Kidney (tissue), 14 donors: ENCODE data around the gene EDEM3. TPM values are rescaled to one million over a fixed set of nuclear protein-coding genes. Genes with fewer than 3 reads are reported as not detected.

Experiments used
- DNase-seq, 5 donors: peaks; one replicate each; pipeline ENCODE4 v3.0.0-alpha.2; 2013 to 2020
- FAIRE-seq: peaks from 2 replicates; lab custom pipeline; 2012; peaks lifted over from hg19 to GRCh38; lab: Jason Lieb, UNC
- H3K27ac ChIP-seq, 2 donors: one replicate each; pipeline ENCODE4 v1.7.0; 2013; ENCODE audit warnings: low read depth in 2 of 2, low read length in 2 of 2, inconsistent platforms in 1 of 2
- H3K27me3 ChIP-seq: one replicate; pipeline ENCODE4 v1.7.1; 2013; ENCODE audit warnings: low read length, inconsistent platforms; ENCODE audit not compliant: control insufficient read depth, insufficient read depth
- H3K36me3 ChIP-seq, 3 donors: one replicate each; pipeline versions ENCODE4 v1.7.0 to v1.7.1; 2013; ENCODE audit warnings: low read length in 3 of 3, control low read depth in 1 of 3, inconsistent platforms in 1 of 3; ENCODE audit not compliant: insufficient read depth in 3 of 3, control insufficient read depth in 2 of 3
- H3K4me1 ChIP-seq, 3 donors: one replicate each; pipeline versions ENCODE4 v1.7.0 to v1.7.1; 2013; ENCODE audit warnings: low read length in 3 of 3, inconsistent platforms in 1 of 3, low read depth in 1 of 3; ENCODE audit not compliant: control insufficient read depth in 2 of 3, insufficient read depth in 2 of 3
- H3K4me3 ChIP-seq, 3 donors: one replicate each; pipeline versions ENCODE4 v1.7.0 to v1.8.1; 2013; ENCODE audit warnings: low read length in 3 of 3, control low read depth in 1 of 3, inconsistent platforms in 1 of 3
- H3K9ac ChIP-seq, 3 donors: one replicate each; pipeline versions ENCODE4 v1.7.0 to v1.7.1; 2013; ENCODE audit warnings: low read length in 3 of 3, control low read depth in 1 of 3, inconsistent platforms in 1 of 3
- H3K9me3 ChIP-seq, 3 donors: one replicate each; pipeline versions ENCODE4 v1.7.0 to v1.7.1; 2013; ENCODE audit warnings: low read length in 3 of 3, control low read depth in 1 of 3, inconsistent platforms in 1 of 3; ENCODE audit not compliant: control insufficient read depth in 2 of 3, insufficient read depth in 1 of 3
- intact Hi-C: fragments of 100-400 bp; cut with DNase I; formaldehyde crosslinking; loops from one replicate; pipeline ENCODE4 v1.11.1; 2022
- polyA plus RNA-seq: library from polyadenylated mRNA; stranded (reverse); fragments of 350-450 nt; fragmentation: Illumina TruSeq; extraction: RNeasy Lipid Tissue Mini Kit (QIAGEN cat#74804); gene quantifications from one replicate; pipeline ENCODE4 v1.2.3, GENCODE V29; 2014; ENCODE audit warnings: low read depth, low replicate concordance; ENCODE audit not compliant: insufficient read depth
- total RNA-seq: library from RNA; stranded (reverse); fragmentation: NEBNext Ultra II Directional; extraction: Animal tissue kit (Norgen Biotek cat#: 25700); gene quantifications from one replicate; pipeline ENCODE4 v1.2.1, GENCODE V29; 2021
- TF ChIP-seq, protein P1 (sequence below): IDR thresholded peaks from 3 replicates; pipeline ENCODE4 v1.5.1; 2012; ENCODE audit warnings: mild to moderate bottlenecking, moderate library complexity, borderline replicate concordance; ENCODE audit not compliant: insufficient read depth; ENCODE audit errors: extremely low read depth
- donor health status: control.
- donor health status: control.
- donor health status: control.
- donor health status: control.
- donor health status: control.
- donor health status: DM: yes; HTN: yes; CAD: no.
- donor health status: Normal renal cell carcinoma (clear cell type).

The EDEM3 gene
- total and polyA plus RNA-seq, 2 donors from 2014 or later, result 9.1 to 31.7 TPM

DNA sequence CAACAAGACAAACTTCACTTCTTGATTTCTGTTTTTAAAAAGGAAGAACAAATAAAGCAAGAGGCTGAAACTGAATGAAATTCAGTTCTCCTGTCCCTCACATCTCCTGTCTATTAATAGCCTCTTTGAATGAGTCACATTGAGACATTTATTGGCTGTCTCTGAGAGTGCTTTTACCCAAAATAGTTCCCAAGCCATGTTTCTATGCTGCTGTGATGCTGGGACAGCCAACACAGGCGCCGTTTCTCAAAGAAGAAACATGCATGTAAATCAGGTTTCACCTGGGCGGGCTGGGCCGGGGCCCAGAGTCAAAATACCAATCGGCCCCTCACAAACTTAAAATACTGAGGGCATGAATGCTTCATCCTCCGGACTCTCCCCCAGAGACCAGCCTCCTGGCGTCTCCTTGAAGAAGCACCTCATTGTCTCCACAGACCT, 105.2 kb downstream of the EDEM3 start:
- TF ChIP-seq, protein P1, sequence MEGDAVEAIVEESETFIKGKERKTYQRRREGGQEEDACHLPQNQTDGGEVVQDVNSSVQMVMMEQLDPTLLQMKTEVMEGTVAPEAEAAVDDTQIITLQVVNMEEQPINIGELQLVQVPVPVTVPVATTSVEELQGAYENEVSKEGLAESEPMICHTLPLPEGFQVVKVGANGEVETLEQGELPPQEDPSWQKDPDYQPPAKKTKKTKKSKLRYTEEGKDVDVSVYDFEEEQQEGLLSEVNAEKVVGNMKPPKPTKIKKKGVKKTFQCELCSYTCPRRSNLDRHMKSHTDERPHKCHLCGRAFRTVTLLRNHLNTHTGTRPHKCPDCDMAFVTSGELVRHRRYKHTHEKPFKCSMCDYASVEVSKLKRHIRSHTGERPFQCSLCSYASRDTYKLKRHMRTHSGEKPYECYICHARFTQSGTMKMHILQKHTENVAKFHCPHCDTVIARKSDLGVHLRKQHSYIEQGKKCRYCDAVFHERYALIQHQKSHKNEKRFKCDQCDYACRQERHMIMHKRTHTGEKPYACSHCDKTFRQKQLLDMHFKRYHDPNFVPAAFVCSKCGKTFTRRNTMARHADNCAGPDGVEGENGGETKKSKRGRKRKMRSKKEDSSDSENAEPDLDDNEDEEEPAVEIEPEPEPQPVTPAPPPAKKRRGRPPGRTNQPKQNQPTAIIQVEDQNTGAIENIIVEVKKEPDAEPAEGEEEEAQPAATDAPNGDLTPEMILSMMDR, result no peak
- intact Hi-C loops, result no loop called here
- H3K27ac ChIP-seq, result no peak overlapping the region

DNA sequence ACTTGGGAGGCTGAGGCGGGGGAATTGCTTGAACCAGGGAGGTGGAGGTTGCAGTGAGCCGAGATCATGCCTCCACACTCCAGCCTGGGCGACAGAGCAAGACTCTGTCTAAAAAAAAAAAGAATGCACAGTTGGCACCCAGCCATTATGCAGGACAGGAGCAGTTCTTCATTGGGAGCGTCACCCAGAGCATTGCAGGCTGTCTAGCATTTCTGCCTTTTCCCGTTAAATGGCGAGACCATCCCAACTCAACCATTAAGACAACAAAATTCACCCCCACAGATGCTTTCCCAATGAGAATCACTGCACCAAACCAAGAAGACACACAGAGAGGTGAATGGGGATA, 105.8 kb downstream of the EDEM3 start:
- TF ChIP-seq, protein P1, result no peak
- no peak for FAIRE-seq
- intact Hi-C loops, result no loop called here
- Histone ChIP-seq H3K27ac (no peak overlapping the region), H3K36me3 (no peaks in the 10 kb centered on the region), H3K4me1 (no peaks in the 10 kb centered on the region), H3K9ac (no peak overlapping the region), H3K4me3 (no peak overlapping the region), H3K9me3 (no peaks in the 10 kb centered on the region), H3K27me3 (no peaks in the 10 kb centered on the region)
- DNase-seq, result no peak

More for the DNA sequence above, 105.2 kb downstream of the EDEM3 start:
- Histone ChIP-seq H3K9me3 (no peaks in the 10 kb centered on the region), H3K9ac (no peak overlapping the region), H3K4me1 (no peaks in the 10 kb centered on the region), H3K4me3 (no peak overlapping the region), H3K27me3 (no peaks in the 10 kb centered on the region), H3K36me3 (no peaks in the 10 kb centered on the region)
- FAIRE-seq (no peak), DNase-seq (no peak)

DNA sequence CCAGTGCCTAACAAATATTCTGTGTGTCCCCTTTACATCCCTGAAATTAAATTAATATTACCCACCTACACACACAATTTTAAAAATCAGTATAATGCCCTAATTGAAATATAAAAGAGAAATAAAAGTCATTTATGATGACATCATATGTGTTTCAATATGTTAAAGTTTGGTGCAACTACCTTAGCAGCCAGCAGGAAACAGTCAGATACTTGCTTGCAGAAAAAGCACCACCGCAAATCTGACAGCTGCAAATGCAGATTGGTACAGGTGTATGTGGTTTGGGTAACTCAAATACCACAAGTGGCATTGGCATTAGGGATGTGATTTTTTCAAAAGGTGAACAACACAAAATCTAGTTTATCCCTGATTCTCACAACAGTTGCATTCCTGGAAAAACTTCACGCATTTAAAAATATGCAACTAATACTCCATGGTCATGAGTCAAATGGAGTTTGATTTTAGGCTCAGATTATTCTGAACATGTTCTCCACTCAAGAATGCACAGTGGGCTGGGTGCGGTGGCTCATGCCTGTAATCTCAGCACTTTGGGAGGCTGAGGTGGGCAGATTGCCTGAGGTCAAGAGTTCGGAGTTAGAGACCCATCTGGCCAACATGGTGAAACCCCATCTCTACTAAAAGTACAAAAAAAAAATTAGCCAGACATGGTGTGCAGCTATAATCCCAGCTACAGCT, 106.3 kb downstream of the EDEM3 start:
- H3K36me3 ChIP-seq, result no peaks in the 10 kb centered on the region
- H3K9ac ChIP-seq, result no peak overlapping the region
- no peak overlapping the region for H3K27ac ChIP-seq
- intact Hi-C loops, result no loop called here
- H3K4me1 ChIP-seq, result no peaks in the 10 kb centered on the region
- DNase-seq (no peak), FAIRE-seq (no peak)
- no peak overlapping the region for H3K4me3 ChIP-seq
- TF ChIP-seq, protein P1, result no peak
- no peaks in the 10 kb centered on the region for H3K27me3 ChIP-seq
- no peaks in the 10 kb centered on the region for H3K9me3 ChIP-seq
